Breast epithelium (tissue), 4 donors: ENCODE measurements around the gene ZDHHC17. TPM values are rescaled to one million over a fixed set of nuclear protein-coding genes. Genes with fewer than 3 reads are reported as not detected.

ENCODE experiments used
- DNase-seq, 2 donors: peaks; one replicate each; pipeline ENCODE4 v3.0.0-alpha.2; 2019; ENCODE audit warnings: low spot score in 2 of 2
- H3K27ac ChIP-seq, 2 donors: fragments of 200-600 bp; sonication (generic) in 1 of 2; one replicate each; pipeline ENCODE4 v1.5.1; 2016 to 2019; ENCODE audit warnings: mild to moderate bottlenecking in 1 of 2
- H3K27me3 ChIP-seq, 2 donors: fragments of 200-600 bp; sonication (generic) in 1 of 2; one replicate each; pipeline versions ENCODE4 v1.5.1 to v1.6.0; 2017 to 2019; ENCODE audit warnings: control low read depth in 1 of 2, mild to moderate bottlenecking in 1 of 2
- H3K36me3 ChIP-seq: fragments of 200-600 bp; one replicate; pipeline ENCODE4 v1.5.1; 2019
- H3K4me1 ChIP-seq, 2 donors: fragments of 200-600 bp; sonication (generic); one replicate each; pipeline ENCODE4 v1.5.1; 2016 to 2019; ENCODE audit warnings: control low read depth in 1 of 2
- H3K4me3 ChIP-seq, 3 donors: fragments of 200-600 bp; sonication (generic); 1 replicate in 2 of 3; 2 replicates in 1 of 3; pipeline ENCODE4 v1.5.1; 2016 to 2019; ENCODE audit warnings: mild to moderate bottlenecking in 3 of 3, moderate library complexity in 2 of 3
- H3K9me3 ChIP-seq, 2 donors: fragments of 200-600 bp; sonication (generic) in 1 of 2; one replicate each; pipeline ENCODE4 v1.5.1; 2016 to 2019; ENCODE audit warnings: control low read depth in 1 of 2
- CTCF ChIP-seq, 3 donors: fragments of 450-650 bp; IDR thresholded peaks; one replicate each; pipeline ENCODE4 v1.5.1; 2016 to 2017; ENCODE audit warnings: antibody characterized with exemption in 3 of 3, mild to moderate bottlenecking in 3 of 3, moderate library complexity in 3 of 3
- POLR2A ChIP-seq: fragments of 450-650 bp; IDR thresholded peaks from one replicate; pipeline ENCODE4 v1.6.1; 2016; ENCODE audit warnings: antibody characterized with exemption, mild to moderate bottlenecking, moderate library complexity
- POLR2AphosphoS5 ChIP-seq, 3 donors: sonication (generic); formaldehyde crosslinking; IDR thresholded peaks; one replicate each; pipeline ENCODE4 v1.6.1; 2017; ENCODE audit warnings: antibody characterized with exemption in 3 of 3
- intact Hi-C: fragments of 100-400 bp; cut with DNase I; formaldehyde crosslinking; loops from one replicate; pipeline ENCODE4 v1.15.1; 2023; ENCODE audit warnings: low total_unique reads
- total RNA-seq, 3 donors: library from RNA; depleted of rRNA; stranded (reverse); fragments of >200 nt; gene quantifications; one replicate each; pipeline ENCODE4 v1.1.0, GENCODE V29; 2016

Gene ZDHHC17
- total RNA-seq, 3 donors from 2014 or later, result 51.8 to 86.1 (median 67.2) TPM

DNA sequence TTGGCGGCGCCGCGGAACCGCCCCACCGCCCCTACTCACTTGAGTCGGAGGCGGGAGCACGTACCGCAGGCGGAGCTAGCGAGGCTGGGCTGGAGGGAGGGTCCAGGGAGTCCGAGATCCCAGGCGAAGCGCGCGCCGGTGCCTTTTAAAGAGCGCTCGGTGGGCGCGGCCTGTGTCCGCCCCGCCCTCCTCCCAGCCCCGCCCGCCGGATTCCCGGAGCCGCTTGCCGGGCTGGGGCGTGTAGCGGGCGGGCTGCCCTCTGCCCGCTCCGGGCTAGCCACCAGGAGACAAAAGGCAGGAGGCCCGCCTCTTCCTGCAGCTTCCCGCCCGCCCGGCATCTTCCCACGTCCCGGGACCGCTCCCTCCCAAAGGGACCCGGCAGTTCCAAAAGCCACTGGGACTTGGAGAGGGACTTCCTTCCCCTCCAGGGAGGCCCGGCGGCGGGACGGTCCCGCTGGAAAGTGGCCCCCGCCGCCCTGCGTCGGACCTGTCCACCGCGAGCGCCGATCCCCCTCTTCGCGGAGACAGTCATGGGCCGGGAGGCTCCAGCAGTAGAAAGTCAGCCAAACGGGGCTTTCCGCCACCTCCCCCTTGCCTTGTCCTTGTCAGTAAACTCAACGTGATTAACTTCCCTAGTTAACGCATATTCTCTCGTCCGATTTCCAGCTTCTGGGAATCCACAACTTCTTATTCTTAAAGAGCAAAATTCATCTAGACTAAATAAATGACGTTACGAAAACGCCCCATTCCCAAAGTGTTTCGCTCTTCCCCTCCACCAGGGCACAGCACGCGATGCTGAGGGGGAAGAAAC lies 115.2 kb downstream of the ZDHHC17 start, which contains the start of gene CSRP2:
Gene CSRP2, minus strand, starts transcription at position 121 of the 811 bp plus-strand sequence. CDS start 12,759 bp downstream, outside the sequence.
- peak within 1 kb of the TSS; percentile 66 to 96 (median 66) for H3K4me3 ChIP-seq
- intact Hi-C loops, result no loop called here
- peaks cover 0 to 5% of the 10 kb centered on the region in 2 donors for H3K9me3 ChIP-seq
- DNase-seq, result peak; percentile 85 to 89
- H3K27ac ChIP-seq, result peak within 1 kb of the TSS; percentile 88 to 96
- no peaks in the 10 kb centered on the region for H3K36me3 ChIP-seq
- H3K4me1 ChIP-seq, result no peaks in the 10 kb centered on the region
- H3K27me3 ChIP-seq, result no peaks in the 10 kb centered on the region
- TF ChIP-seq POLR2AphosphoS5 (IDR thresholded peaks at IDR 0.05), result peak; percentile 31 to 80 (median 60)
- peak; percentile 43 for TF ChIP-seq POLR2A
- peak in 2 of 3 donors; percentile 32 to 45 for TF ChIP-seq CTCF (IDR thresholded peaks at IDR 0.05)

- H3K27ac ChIP-seq, result peak overlapping the region; percentile 88 to 96
- TF ChIP-seq POLR2AphosphoS5 (IDR thresholded peaks at IDR 0.05), result no peak
- no peak for TF ChIP-seq POLR2A
- no peak for TF ChIP-seq CTCF (IDR thresholded peaks at IDR 0.05)
- intact Hi-C loops, result no loop called here
- H3K36me3 ChIP-seq, result no peaks in the 10 kb centered on the region
- peak overlapping the region; percentile 66 to 96 (median 66) for H3K4me3 ChIP-seq
- no peaks in the 10 kb centered on the region for H3K27me3 ChIP-seq
- H3K9me3 ChIP-seq, result peaks cover 0 to 5% of the 10 kb centered on the region in 2 donors
- no peaks in the 10 kb centered on the region for H3K4me1 ChIP-seq
- DNase-seq, result no peak
Observed at GRCh38 chr12:76879710-76880518, 116.0 kb downstream of the ZDHHC17 start.

GRCh38 chr12:76880519-76881023 lies 116.7 kb downstream of the ZDHHC17 start:
- Histone ChIP-seq H3K27me3 (no peaks in the 10 kb centered on the region), H3K4me3 (no peak overlapping the region), H3K4me1 (no peaks in the 10 kb centered on the region), H3K27ac (peak overlapping the region in 1 of 2 donors; percentile 96), H3K9me3 (peaks cover 0 to 5% of the 10 kb centered on the region in 2 donors), H3K36me3 (no peaks in the 10 kb centered on the region)
- intact Hi-C loops, result no loop called here
- DNase-seq, result no peak
- TF ChIP-seq POLR2A (no peak), POLR2AphosphoS5 (IDR thresholded peaks at IDR 0.05) (no peak), CTCF (IDR thresholded peaks at IDR 0.05) (no peak)

DNA sequence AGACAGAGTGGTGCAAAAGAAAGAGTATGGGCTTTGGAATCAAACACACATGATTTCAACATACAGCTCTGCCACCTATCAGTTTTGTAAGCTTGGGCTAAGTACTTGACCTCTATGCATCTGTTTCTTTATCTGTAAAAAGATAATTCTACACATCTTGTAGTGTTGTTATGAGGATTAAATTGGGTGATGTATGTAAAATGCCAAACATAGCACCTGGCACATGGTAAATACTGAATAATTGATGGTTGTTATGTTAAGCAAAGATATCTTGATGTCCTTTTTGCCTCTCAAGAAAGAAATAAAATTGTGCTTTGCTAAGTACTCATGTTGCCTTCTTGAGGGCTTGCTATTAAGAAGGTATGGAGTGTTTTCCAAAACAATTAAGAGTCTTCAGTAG lies 117.2 kb downstream of the ZDHHC17 start:
- no peak for DNase-seq
- H3K4me1 ChIP-seq, result no peaks in the 10 kb centered on the region
- no peaks in the 10 kb centered on the region for H3K36me3 ChIP-seq
- H3K4me3 ChIP-seq, result no peak overlapping the region
- peaks cover 0 to 5% of the 10 kb centered on the region in 2 donors for H3K9me3 ChIP-seq
- TF ChIP-seq CTCF (IDR thresholded peaks at IDR 0.05) (no peak), POLR2A (no peak), POLR2AphosphoS5 (IDR thresholded peaks at IDR 0.05) (no peak)
- H3K27me3 ChIP-seq, result no peaks in the 10 kb centered on the region
- no peak overlapping the region for H3K27ac ChIP-seq
- intact Hi-C loops, result no loop called here
